ENCODE measurements around the gene KCNA10.

Gene KCNA10

GRCh38 chr1:110544753-110545152 lies 25.8 kb upstream of the KCNA10 start:
- no peak for DNase-seq (ENCODE audit: extremely low spot score)
- POLR2A ChIA-PET, result no interaction called here
- no peak for TF ChIP-seq ELF4 (IDR thresholded peaks at IDR 0.05)
- TF ChIP-seq FOXA1 (IDR thresholded peaks at IDR 0.05), result no peak
- TF ChIP-seq NFRKB (IDR thresholded peaks at IDR 0.05), result no peak
- no peak for TF ChIP-seq TARDBP (IDR thresholded peaks at IDR 0.05)
- TF ChIP-seq SUZ12 (IDR thresholded peaks at IDR 0.05), result no peak
- TF ChIP-seq ZNF384 (IDR thresholded peaks at IDR 0.05), result no peak
- no peak for TF ChIP-seq ARNT (IDR thresholded peaks at IDR 0.05)
- TF ChIP-seq PKNOX1 (IDR thresholded peaks at IDR 0.05), result no peak
- CTCF ChIA-PET, result no interaction called here

DNA sequence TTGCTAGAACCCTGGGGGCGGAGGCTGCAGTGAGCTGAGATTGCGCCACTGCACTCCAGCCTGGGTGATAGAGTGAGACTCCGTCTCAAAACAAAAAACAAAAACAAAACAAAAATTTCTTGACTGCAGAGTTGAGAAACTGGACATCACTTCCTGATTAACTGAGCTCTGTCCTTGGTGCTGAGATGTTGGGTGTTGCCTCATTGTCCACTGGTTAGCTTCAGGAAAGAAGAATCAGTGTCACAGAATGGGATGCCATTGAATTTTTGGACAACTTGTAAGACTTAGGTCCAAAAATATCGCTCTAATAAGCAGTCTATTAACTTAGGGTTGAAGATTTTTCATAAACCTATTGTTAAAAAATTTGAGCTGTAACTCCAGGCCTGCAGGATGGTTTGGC lies 23.8 kb upstream of the KCNA10 start:
- DNase-seq (ENCODE audit: extremely low spot score), result peak; percentile 46
- ChIA-PET POLR2A (no interaction called here), CTCF (interaction anchor here (1.2 kb wide), 1 partner anchor 9 kb away, joined by 3 read pairs; no protein-coding TSS in a partner anchor)
- no peak for TF ChIP-seq SUZ12 (IDR thresholded peaks at IDR 0.05)
- no peak for TF ChIP-seq ELF4 (IDR thresholded peaks at IDR 0.05)
- no peak for TF ChIP-seq FOXA1 (IDR thresholded peaks at IDR 0.05)
- no peak for TF ChIP-seq TARDBP (IDR thresholded peaks at IDR 0.05)
- no peak for TF ChIP-seq L3MBTL2 (conservative IDR thresholded peaks at IDR 0.05)
- no peak for TF ChIP-seq SP1 (IDR thresholded peaks at IDR 0.05)
- no peak for TF ChIP-seq FOXM1 (IDR thresholded peaks at IDR 0.05; ENCODE audit: borderline replicate concordance)
- no peak for TF ChIP-seq ARNT (IDR thresholded peaks at IDR 0.05)
- TF ChIP-seq HDGF (IDR thresholded peaks at IDR 0.05; ENCODE audit: borderline replicate concordance), result no peak

GRCh38 chr1:110541906-110542395 lies 23.0 kb upstream of the KCNA10 start:
- no peak for DNase-seq (ENCODE audit: extremely low spot score)
- no peak for TF ChIP-seq ARNT (IDR thresholded peaks at IDR 0.05)
- no peak for TF ChIP-seq NFRKB (IDR thresholded peaks at IDR 0.05)
- TF ChIP-seq TARDBP (IDR thresholded peaks at IDR 0.05), result no peak
- no peak for TF ChIP-seq HDGF (IDR thresholded peaks at IDR 0.05; ENCODE audit: borderline replicate concordance)
- no peak for TF ChIP-seq FOXK2 (IDR thresholded peaks at IDR 0.05)
- TF ChIP-seq FOXA1 (IDR thresholded peaks at IDR 0.05), result no peak
- no peak for TF ChIP-seq FOXM1 (IDR thresholded peaks at IDR 0.05; ENCODE audit: borderline replicate concordance)
- TF ChIP-seq LEF1 (IDR thresholded peaks at IDR 0.05; ENCODE audit: borderline replicate concordance), result no peak
- TF ChIP-seq SUZ12 (IDR thresholded peaks at IDR 0.05), result no peak
- no peak for TF ChIP-seq ZNF384 (IDR thresholded peaks at IDR 0.05)
- TF ChIP-seq CTBP1 (IDR thresholded peaks at IDR 0.05; ENCODE audit: borderline replicate concordance), result no peak
- TF ChIP-seq PKNOX1 (IDR thresholded peaks at IDR 0.05), result no peak
- TF ChIP-seq BHLHE40 (IDR thresholded peaks at IDR 0.05; ENCODE audit: borderline replicate concordance), result no peak
- ChIA-PET POLR2A (no interaction called here), CTCF (interaction anchor here (0.8 to 1.2 kb wide), 2 partner anchors 9 to 69 kb away, joined by 3 read pairs; no protein-coding TSS in a partner anchor)

GRCh38 chr1:110540891-110541685 lies 22.1 kb upstream of the KCNA10 start:
- CTCF ChIA-PET, result interaction anchor here (0.8 to 1.2 kb wide), 2 partner anchors 8 to 70 kb away, joined by 3 read pairs; no protein-coding TSS in a partner anchor
- POLR2A ChIA-PET, result no interaction called here
- DNase-seq (ENCODE audit: extremely low spot score), result no peak
- TF ChIP-seq SP1 (IDR thresholded peaks at IDR 0.05) (no peak), ARNT (IDR thresholded peaks at IDR 0.05) (no peak), BHLHE40 (IDR thresholded peaks at IDR 0.05; ENCODE audit: borderline replicate concordance) (no peak), FOXK2 (IDR thresholded peaks at IDR 0.05) (no peak), PKNOX1 (IDR thresholded peaks at IDR 0.05) (no peak), SUZ12 (IDR thresholded peaks at IDR 0.05) (no peak), FOXA1 (IDR thresholded peaks at IDR 0.05) (no peak)

DNA sequence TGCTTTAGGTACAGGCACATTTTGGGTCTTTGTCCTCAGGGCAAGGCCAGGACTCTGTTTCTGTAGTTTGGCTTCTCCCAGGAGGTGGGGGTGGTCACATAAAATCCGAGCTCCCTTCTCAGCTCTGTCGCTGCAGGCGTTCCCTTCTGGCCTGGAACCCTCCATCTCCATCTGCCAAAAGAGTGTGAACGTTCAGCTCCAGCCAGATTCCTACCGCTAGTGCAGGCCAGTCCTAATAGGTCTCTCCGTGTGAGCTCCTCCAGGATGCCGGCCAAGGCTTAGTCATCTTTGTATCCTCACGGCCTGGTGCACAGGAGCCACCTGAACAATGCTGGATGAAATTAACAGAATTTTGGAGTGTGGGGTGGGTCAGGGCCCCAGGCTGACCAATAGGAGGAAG lies 19.9 kb upstream of the KCNA10 start:
- TF ChIP-seq ARNT (IDR thresholded peaks at IDR 0.05) (no peak), TARDBP (IDR thresholded peaks at IDR 0.05) (no peak), L3MBTL2 (conservative IDR thresholded peaks at IDR 0.05) (no peak), BHLHE40 (IDR thresholded peaks at IDR 0.05; ENCODE audit: borderline replicate concordance) (no peak), SP1 (IDR thresholded peaks at IDR 0.05) (no peak), FOXA1 (IDR thresholded peaks at IDR 0.05) (no peak), FOXK2 (IDR thresholded peaks at IDR 0.05) (no peak), SUZ12 (IDR thresholded peaks at IDR 0.05) (no peak), ZNF384 (IDR thresholded peaks at IDR 0.05) (no peak), FOXM1 (IDR thresholded peaks at IDR 0.05; ENCODE audit: borderline replicate concordance) (no peak), LEF1 (IDR thresholded peaks at IDR 0.05; ENCODE audit: borderline replicate concordance) (no peak), NFRKB (IDR thresholded peaks at IDR 0.05) (no peak), CTBP1 (IDR thresholded peaks at IDR 0.05; ENCODE audit: borderline replicate concordance) (no peak), PKNOX1 (IDR thresholded peaks at IDR 0.05) (no peak)
- no peak for DNase-seq (ENCODE audit: extremely low spot score)
- POLR2A ChIA-PET, result interaction anchor here (0.7 kb wide), 1 partner anchor 24 kb away, joined by 3 read pairs; no protein-coding TSS in a partner anchor
- CTCF ChIA-PET, result interaction anchor here (1.1 to 1.2 kb wide), 2 partner anchors 17 to 75 kb away, joined by 3 read pairs; no protein-coding TSS in a partner anchor
